ENCODE measurements around the gene POMGNT2. TPM values are rescaled to one million over a fixed set of nuclear protein-coding genes. Genes with fewer than 3 reads are reported as not detected.

Gene POMGNT2
- total RNA-seq, 1 donor from 2014 or later = 13.0 TPM

- Histone ChIP-seq H3K79me2 (ENCODE audit: insufficient read depth, low read length) (no peaks in the 10 kb centered on the region), H3K36me3 (ENCODE audit: insufficient read depth, low read length) (no peaks in the 10 kb centered on the region), H3K9ac (ENCODE audit: low read length) (no peak overlapping the region), H4K20me1 (ENCODE audit: insufficient read depth, low read length) (no peaks in the 10 kb centered on the region), H2AFZ (ENCODE audit: low read depth, low read length) (no peak overlapping the region), H3K4me1 (ENCODE audit: insufficient read depth, low read length) (no peaks in the 10 kb centered on the region), H3K27me3 (ENCODE audit: insufficient read depth, low read length) (no peaks in the 10 kb centered on the region), H3K4me3 (ENCODE audit: insufficient read depth, low read depth, low read length) (no peak overlapping the region), H3K4me2 (ENCODE audit: low read length) (no peak overlapping the region), H3K27ac (ENCODE audit: low read depth, low read length) (no peak overlapping the region), H3K9me3 (ENCODE audit: insufficient read depth, low read depth, low read length) (no peaks in the 10 kb centered on the region)
- no peak for FAIRE-seq
- Mint-ChIP-seq H3K4me1 (ENCODE audit: low read depth, unreplicated experiment) (no peaks in the 10 kb centered on the region), H3K36me3 (ENCODE audit: low read depth, unreplicated experiment) (no peaks in the 10 kb centered on the region), H3K27me3 (ENCODE audit: low read depth, unreplicated experiment) (peaks cover 3% of the 10 kb centered on the region), H3K9me3 (ENCODE audit: unreplicated experiment) (no peaks in the 10 kb centered on the region), H3K4me3 (ENCODE audit: unreplicated experiment) (no peak overlapping the region), H3K27ac (ENCODE audit: unreplicated experiment) (no peak overlapping the region)
- no peak for DNase-seq (ENCODE audit: low read depth)
- TF ChIP-seq EZH2 (IDR thresholded peaks at IDR 0.05; ENCODE audit: insufficient read depth, low read length) (no peak), CTCF (IDR thresholded peaks at IDR 0.05; ENCODE audit: insufficient read depth, low read depth, low read length) (no peak)
These were observed 71.0 kb downstream of the POMGNT2 start for GRCh38 chr3:43034911-43035310.

- Histone ChIP-seq H2AFZ (ENCODE audit: low read depth, low read length) (no peak overlapping the region), H3K4me3 (ENCODE audit: insufficient read depth, low read depth, low read length) (no peak overlapping the region), H3K27ac (ENCODE audit: low read depth, low read length) (no peak overlapping the region), H3K4me2 (ENCODE audit: low read length) (no peak overlapping the region), H3K9ac (ENCODE audit: low read length) (no peak overlapping the region), H3K4me1 (ENCODE audit: insufficient read depth, low read length) (no peaks in the 10 kb centered on the region), H3K27me3 (ENCODE audit: insufficient read depth, low read length) (no peaks in the 10 kb centered on the region), H4K20me1 (ENCODE audit: insufficient read depth, low read length) (no peaks in the 10 kb centered on the region), H3K9me3 (ENCODE audit: insufficient read depth, low read depth, low read length) (no peaks in the 10 kb centered on the region), H3K79me2 (ENCODE audit: insufficient read depth, low read length) (no peaks in the 10 kb centered on the region), H3K36me3 (ENCODE audit: insufficient read depth, low read length) (no peaks in the 10 kb centered on the region)
- Mint-ChIP-seq H3K4me3 (ENCODE audit: unreplicated experiment) (no peak overlapping the region), H3K36me3 (ENCODE audit: low read depth, unreplicated experiment) (no peaks in the 10 kb centered on the region), H3K9me3 (ENCODE audit: unreplicated experiment) (peaks cover 2% of the 10 kb centered on the region), H3K4me1 (ENCODE audit: low read depth, unreplicated experiment) (no peaks in the 10 kb centered on the region), H3K27me3 (ENCODE audit: low read depth, unreplicated experiment) (peaks cover 3% of the 10 kb centered on the region), H3K27ac (ENCODE audit: unreplicated experiment) (no peak overlapping the region)
- no peak for FAIRE-seq
- TF ChIP-seq CTCF (IDR thresholded peaks at IDR 0.05; ENCODE audit: insufficient read depth, low read depth, low read length) (no peak), EZH2 (IDR thresholded peaks at IDR 0.05; ENCODE audit: insufficient read depth, low read length) (no peak)
- DNase-seq (ENCODE audit: low read depth) = no peak
These were observed 71.7 kb downstream of the POMGNT2 start for GRCh38 chr3:43034200-43034599.

- Histone ChIP-seq H3K4me3 (ENCODE audit: insufficient read depth, low read depth, low read length) (no peak overlapping the region), H3K4me2 (ENCODE audit: low read length) (no peak overlapping the region), H3K36me3 (ENCODE audit: insufficient read depth, low read length) (no peaks in the 10 kb centered on the region), H3K27ac (ENCODE audit: low read depth, low read length) (no peak overlapping the region), H3K27me3 (ENCODE audit: insufficient read depth, low read length) (no peaks in the 10 kb centered on the region), H3K4me1 (ENCODE audit: insufficient read depth, low read length) (no peaks in the 10 kb centered on the region), H2AFZ (ENCODE audit: low read depth, low read length) (no peak overlapping the region), H3K9me3 (ENCODE audit: insufficient read depth, low read depth, low read length) (no peaks in the 10 kb centered on the region), H3K9ac (ENCODE audit: low read length) (no peak overlapping the region), H3K79me2 (ENCODE audit: insufficient read depth, low read length) (no peaks in the 10 kb centered on the region), H4K20me1 (ENCODE audit: insufficient read depth, low read length) (no peaks in the 10 kb centered on the region)
- H3K4me1 Mint-ChIP-seq (ENCODE audit: low read depth, unreplicated experiment) = no peaks in the 10 kb centered on the region
- TF ChIP-seq CTCF (IDR thresholded peaks at IDR 0.05; ENCODE audit: insufficient read depth, low read depth, low read length) (no peak), EZH2 (IDR thresholded peaks at IDR 0.05; ENCODE audit: insufficient read depth, low read length) (no peak)
- H3K27me3 Mint-ChIP-seq (ENCODE audit: low read depth, unreplicated experiment) = peaks cover 3% of the 10 kb centered on the region
- FAIRE-seq = no peak
- H3K9me3 Mint-ChIP-seq (ENCODE audit: unreplicated experiment) = peaks cover 4% of the 10 kb centered on the region
- H3K36me3 Mint-ChIP-seq (ENCODE audit: low read depth, unreplicated experiment) = no peaks in the 10 kb centered on the region
- DNase-seq (ENCODE audit: low read depth) = no peak
- no peak overlapping the region for H3K27ac Mint-ChIP-seq (ENCODE audit: unreplicated experiment)
- no peak overlapping the region for H3K4me3 Mint-ChIP-seq (ENCODE audit: unreplicated experiment)
These were observed 72.9 kb downstream of the POMGNT2 start for GRCh38 chr3:43032646-43033628.

Data from astrocyte (in vitro differentiated cells and primary cell).